Left renal cortex interstitium (tissue), 4 donors: Measurements from ENCODE around the gene PTOV1. TPM values are rescaled to one million over a fixed set of nuclear protein-coding genes. Genes with fewer than 3 reads are reported as not detected.

Experiments used
- DNase-seq, 4 donors: peaks; one replicate each; pipeline ENCODE4 v3.0.0-alpha.2; 2013; ENCODE audit warnings: low read depth in 4 of 4, low spot score in 2 of 4, missing footprints in 1 of 4
- polyA plus RNA-seq, 4 donors: library from polyadenylated mRNA; unstranded; fragments of 120-200 nt; gene quantifications; one replicate each; pipeline ENCODE4 v1.2.1, GENCODE V29; 2013; ENCODE audit not compliant: insufficient read length in 4 of 4

Gene PTOV1
- polyA plus RNA-seq, 4 donors, result 234 to 396 (median 355) TPM

DNA sequence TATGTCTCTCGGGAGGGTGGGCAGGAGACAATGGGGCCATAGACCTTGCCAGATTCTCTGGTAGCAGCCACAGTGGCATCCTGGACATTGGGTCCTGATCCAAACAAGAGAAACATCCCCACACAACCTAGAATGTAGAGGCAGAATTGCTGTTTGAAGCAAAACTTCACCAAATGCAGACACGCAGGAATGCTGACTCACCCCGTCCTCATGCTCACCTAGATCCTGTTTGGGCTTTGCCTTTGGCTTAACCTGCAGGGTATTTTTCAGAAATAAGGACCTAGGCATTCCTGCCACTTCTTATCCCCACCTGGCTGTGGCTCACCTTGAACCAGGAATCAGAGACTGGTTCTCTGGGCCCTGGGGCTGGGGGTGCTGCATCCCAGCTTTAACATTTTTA is 33.8 kb downstream of the PTOV1 start:
- DNase-seq, result no peak

DNA sequence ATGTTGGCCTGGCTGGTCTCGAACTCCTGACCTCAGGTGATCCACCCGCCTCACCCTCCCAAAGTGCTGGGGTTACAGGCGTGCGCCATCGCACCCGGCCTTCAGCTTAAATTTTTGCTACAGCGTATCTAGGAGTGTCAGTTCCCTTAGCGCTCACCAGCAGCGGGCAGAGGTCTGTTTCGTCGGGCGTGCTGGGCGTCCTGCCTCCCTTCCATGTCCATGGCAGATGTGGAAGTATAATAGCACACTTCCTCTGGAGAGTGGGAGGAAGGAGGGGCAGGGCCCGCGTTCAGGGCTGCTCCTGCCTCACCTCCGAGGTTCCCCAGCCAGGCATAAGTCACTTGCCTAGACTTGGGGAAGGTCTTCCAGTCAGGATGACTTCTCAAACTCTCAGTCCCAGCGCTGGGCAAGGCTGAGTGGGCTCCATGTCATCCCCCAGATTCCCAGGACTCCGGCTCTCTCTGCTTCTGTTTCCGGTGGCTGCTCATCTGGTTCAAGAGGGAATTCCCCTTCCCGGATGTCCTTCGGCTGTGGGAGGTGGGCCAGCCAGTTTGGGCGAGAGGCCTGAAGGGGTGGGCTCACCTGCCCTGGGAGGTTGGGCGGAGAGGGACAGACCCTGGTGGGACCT is 36.2 kb downstream of the PTOV1 start:
- no peak for DNase-seq

DNA sequence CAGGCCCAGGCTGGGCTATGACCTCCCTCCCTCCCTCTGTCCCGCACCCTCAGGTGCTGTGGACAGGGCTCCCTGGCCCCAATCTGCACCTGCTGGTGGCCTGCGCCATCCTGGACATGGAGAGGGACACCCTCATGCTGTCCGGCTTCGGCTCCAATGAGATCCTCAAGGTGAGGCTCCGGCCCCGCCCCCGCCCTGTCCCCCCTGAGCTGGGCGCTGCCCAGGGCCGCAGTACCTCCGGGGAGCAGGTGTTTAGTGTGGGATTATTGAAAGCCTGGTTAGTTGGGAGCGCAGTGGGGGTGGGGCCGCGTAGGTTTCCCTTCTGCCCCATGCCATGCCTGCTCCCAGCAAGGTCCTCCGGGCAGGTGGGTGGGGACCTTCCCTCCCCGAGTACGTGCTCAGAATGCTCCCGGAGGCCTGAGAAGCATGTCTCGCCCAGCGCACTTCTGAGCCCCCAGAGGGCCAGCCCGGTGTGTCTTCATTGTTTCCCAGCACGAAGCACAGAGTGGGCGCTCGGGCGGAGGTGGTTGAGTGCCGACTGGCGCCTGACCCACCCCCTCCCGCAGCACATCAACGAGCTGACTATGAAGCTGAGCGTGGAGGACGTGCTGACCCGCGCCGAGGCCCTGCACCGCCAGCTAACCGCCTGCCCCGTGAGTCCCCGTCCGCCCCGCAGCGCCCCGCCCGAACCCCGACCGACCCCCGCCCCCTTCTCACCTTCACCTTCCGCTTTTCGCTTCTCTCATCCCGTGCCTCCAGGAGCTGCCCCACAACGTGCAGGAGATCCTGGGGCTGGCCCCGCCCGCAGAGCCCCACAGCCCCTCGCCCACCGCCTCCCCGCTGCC is 36.9 kb downstream of the PTOV1 start:
- DNase-seq, result no peak

DNA sequence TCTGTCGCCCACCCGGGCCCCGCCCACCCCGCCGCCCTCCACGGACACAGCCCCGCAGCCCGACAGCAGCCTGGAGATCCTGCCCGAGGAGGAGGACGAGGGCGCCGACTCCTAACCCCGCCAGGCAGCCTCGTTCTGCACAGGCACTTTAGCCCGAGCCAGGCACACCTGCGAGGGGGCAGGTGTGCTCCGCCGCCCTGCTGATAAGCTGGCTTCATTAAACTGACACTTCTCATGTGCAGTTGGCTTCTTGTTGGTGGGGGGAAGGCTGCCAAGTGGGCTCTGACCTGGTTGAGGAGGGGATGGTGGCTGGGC is 37.5 kb downstream of the PTOV1 start:
- no peak for DNase-seq

- DNase-seq, result no peak
These were observed 38.2 kb downstream of the PTOV1 start for GRCh38 chr19:49889038-49889686.

- DNase-seq, result peak in 1 of 4 donors; percentile 67
These were observed 38.9 kb downstream of the PTOV1 start for GRCh38 chr19:49889687-49890348.

GRCh38 chr19:49890349-49891311 is 39.7 kb downstream of the PTOV1 start:
- no peak for DNase-seq

GRCh38 chr19:49891393-49891792 is 40.4 kb downstream of the PTOV1 start:
- DNase-seq, result no peak

DNA sequence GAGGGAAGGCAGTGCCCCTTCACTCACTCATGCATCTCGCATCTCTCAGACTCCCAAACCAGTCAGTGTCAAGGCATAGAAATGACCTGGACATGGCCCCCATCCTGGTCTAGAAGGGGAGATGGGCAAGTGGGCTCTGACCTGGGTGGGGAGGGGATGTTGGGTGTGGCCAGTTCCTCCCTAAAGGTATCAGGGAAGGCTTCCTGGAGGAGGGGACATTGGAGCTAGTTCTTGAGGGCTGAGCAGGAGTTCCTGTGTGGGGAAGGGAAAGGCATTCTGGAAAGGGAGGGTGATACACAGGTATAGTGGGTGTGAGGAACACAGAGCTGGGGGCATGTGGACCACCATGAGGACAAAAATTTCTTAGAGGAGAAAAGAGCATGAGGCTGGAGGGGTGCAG is 41.8 kb downstream of the PTOV1 start:
- no peak for DNase-seq

- DNase-seq, result no peak
These were observed 43.2 kb downstream of the PTOV1 start for GRCh38 chr19:49894011-49894664.

DNA sequence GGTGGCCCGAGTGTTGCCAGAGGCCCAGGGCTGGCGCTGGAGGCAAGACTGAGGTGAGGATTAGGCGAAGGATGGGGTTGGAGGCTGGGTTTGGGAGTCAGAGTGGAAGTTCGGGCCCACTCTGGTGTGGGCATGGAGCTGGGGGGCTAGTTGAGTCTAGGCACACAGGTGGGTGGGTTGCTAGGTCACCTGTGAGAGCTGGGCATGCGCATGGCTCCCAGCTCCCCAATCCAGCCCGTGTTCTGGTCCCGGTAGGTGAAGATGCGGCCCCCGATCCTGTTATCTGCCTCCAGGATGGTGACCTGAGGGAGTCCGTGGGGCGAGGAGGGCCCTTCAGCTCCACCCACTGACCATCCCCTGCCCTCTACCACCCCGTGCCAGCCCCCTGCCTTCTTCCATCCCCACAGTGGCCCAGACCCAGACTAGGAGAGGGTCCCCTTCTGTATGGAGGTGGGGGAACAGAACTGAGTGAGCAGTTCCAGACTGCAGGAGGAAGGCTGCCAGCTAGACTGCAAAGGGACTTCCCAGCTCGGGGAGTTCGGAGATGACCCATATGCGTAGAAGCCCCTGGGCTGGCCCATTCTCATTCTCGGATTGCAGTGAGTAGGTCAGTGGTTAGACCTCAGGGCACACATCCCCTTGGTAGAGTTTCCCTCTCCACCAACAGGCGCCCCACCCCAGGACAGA is 44.1 kb downstream of the PTOV1 start:
- DNase-seq, result no peak

DNA sequence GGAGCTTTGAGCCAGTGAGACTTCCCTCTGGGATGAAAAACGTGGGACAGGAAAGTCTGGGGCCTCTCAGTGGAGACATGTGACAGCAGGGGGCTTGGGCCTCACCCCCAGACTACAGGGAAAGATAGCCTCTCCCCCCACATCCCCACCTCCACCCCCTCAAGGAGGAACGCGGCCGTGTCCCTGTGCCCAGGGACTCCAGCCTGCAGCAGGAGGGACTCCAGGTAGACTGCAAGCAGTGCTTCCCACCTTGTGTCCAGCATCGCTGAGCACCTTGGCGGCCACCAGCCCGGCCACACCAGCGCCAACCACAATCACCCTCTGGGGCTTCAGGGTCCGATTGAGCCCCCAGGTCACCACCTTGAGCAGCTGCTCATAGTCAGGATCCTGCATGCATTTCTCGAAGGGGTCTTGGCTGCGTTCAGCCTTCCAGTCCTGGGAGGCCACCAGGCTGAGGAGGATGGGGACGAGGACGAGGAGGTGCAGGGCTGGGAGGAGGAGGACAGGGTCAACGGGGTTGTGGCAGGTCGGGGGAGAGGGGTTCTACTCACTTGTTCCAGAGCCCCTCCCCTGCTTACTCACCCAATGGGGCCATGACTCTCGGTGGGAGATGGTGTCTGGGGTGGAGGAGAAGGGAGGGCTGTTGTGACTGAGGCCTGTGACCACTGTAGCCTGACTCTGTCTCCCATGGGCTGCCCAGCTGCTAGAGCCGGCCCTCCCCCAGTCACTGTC is 44.8 kb downstream of the PTOV1 start:
- DNase-seq, result no peak

DNA sequence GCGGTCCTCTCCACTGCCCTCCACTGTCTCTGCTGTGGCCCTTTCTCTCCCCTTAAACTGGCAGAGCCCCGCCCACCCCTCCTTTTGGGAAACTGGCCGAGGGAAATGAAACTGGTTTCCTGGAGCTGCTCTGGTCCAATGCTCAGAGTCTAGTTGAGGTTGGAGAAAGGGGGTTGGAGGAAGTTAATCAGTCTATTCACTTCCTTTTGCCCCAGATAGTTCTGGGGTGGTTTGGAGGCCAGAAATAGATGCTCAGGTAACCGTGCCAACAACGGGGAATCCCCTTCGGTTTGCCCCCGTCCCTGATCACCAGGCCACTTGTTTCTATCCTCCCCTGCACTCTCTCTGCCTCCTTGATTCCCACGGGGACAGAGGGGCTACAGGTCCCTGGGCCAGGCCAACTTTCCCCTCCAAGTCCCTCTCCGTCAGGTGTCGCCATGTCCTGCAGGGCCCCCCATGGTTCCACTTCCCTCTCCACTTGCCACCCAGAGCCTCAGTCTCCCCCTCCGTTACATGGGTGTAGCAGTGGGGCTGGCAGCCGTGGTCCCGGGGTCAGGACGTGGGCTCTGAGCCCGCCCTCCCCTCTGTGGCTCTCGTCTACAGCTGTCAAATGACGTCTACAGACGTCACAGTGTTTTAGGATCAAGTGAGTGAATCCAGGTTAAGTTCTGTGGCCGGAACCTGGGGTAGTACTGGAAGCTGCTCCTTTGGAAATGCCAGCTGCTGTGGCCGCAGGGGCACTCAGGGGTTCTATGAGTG is 46.1 kb downstream of the PTOV1 start, which contains the start of gene IL4I1:
Gene IL4I1 (minus strand): TSS at position 25 of the 759 bp plus-strand sequence. CDS start 727 bp downstream, outside the sequence.
- no peak for DNase-seq

DNA sequence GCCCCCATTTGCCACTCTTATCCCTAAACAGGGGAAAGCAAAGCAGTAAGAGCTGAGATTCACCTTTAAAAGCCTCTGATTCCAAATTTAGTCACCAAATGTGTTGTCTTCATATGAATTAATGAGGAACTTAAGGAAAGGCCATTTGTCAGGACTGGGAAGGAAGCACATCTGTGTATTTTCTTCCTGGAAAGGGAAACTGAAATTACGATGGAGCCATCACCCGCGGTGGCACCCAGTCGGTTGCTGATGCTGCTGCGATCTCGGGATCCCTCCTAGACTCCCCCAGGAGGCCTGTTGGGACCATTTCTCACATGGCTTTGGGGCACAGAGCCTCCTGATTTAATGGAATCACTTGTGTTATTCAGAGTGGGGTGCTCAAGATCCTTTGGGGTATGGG is 53.2 kb downstream of the PTOV1 start:
- no peak for DNase-seq

DNA sequence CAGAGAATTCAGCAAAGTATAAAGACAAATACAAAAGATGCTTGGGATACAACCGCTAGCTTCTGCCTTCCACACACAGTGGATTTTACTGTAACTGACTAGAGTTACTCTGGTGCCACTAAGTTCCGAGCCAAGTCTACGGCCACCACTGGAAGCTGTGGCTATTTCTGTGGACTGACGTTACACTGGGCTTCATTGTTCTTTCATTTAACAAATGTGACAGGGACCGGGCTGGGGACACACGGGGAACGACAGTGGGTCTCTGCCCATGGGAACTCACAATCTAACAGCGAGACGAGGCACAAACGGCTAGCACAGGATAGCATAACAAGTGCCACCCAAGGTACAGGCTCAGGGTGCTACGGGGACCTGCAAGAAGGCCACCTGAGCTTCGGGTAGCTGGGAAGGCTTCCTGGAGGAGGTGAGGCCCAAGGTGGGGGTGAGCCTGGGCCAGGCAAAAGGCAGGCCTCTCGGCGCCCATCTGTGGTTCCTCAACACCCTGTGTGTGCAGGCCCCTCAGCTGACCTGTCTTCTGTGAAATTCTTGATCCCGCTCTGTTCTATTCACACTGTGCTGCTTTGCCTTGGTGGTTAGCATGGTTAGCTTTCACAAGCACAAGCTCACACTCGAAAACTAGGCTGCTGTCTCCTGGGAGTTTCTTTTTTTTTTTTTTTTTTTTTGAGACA is 56.1 kb downstream of the PTOV1 start:
- DNase-seq, result no peak

- DNase-seq, result no peak
These were observed 56.9 kb downstream of the PTOV1 start for GRCh38 chr19:49907745-49908446.
